Gastrocnemius medialis (tissue), 4 donors: ENCODE results near the gene PATE2.

Experiments used
- POLR2A ChIP-seq, 2 donors: fragments of 450-650 bp; IDR thresholded peaks; one replicate each; pipeline ENCODE4 v1.6.1; 2017; ENCODE audit warnings: antibody characterized with exemption in 2 of 2, mild to moderate bottlenecking in 2 of 2, moderate library complexity in 2 of 2
- TF ChIP-seq, protein P1 (sequence below), 5 experiments: fragments of 450-650 bp in 3 of 5; fragments of 200-600 bp in 2 of 5; sonication (generic) in 2 of 5; IDR thresholded peaks in 4 of 5; conservative IDR thresholded peaks in 1 of 5; 1 replicate in 4 of 5; 2 replicates in 1 of 5; pipeline ENCODE4 v1.5.1; 2016 to 2019; ENCODE audit warnings: antibody characterized with exemption in 5 of 5, mild to moderate bottlenecking in 3 of 5, moderate library complexity in 3 of 5

DNA sequence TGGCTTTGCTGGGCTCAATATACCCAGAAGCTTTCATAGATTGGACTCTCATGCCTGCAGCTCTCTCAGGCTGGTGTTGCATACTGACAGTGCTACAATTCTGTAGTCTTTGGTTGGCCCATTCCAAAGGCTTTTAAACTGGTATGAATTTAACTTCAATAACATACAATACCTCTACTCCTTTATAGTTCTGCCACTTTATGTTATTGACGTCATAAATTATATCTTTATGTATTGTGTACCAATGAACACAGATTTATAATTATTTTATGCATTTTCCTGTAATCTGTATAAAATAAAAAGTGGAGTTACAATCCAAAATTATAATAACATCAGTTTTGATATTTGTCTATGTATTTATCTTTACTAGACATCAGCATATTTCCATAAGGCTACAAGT is 16.2 kb downstream of the PATE2 start:
- TF ChIP-seq, protein P1, sequence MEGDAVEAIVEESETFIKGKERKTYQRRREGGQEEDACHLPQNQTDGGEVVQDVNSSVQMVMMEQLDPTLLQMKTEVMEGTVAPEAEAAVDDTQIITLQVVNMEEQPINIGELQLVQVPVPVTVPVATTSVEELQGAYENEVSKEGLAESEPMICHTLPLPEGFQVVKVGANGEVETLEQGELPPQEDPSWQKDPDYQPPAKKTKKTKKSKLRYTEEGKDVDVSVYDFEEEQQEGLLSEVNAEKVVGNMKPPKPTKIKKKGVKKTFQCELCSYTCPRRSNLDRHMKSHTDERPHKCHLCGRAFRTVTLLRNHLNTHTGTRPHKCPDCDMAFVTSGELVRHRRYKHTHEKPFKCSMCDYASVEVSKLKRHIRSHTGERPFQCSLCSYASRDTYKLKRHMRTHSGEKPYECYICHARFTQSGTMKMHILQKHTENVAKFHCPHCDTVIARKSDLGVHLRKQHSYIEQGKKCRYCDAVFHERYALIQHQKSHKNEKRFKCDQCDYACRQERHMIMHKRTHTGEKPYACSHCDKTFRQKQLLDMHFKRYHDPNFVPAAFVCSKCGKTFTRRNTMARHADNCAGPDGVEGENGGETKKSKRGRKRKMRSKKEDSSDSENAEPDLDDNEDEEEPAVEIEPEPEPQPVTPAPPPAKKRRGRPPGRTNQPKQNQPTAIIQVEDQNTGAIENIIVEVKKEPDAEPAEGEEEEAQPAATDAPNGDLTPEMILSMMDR (IDR thresholded peaks at IDR 0.05 in 4 of 5, conservative IDR thresholded peaks at IDR 0.05 in 1 of 5), result no peak
- no peak for TF ChIP-seq POLR2A (IDR thresholded peaks at IDR 0.05)
